AG04450 (cell line): ENCODE measurements around the gene FCHSD2. TPM values are rescaled to one million over a fixed set of nuclear protein-coding genes. Genes with fewer than 3 reads are reported as not detected.

Experiments used
- CTCF ChIA-PET: fragments of 300-600, 350-600 bp; formaldehyde crosslinking; extraction: SDS; loops from one replicate; lab custom pipeline; 2022; ENCODE audit warnings: antibody characterized with exemption, inconsistent platforms; lab: Charles Lee
- POLR2A ChIA-PET: fragments of 350-600 bp; formaldehyde crosslinking; extraction: SDS; loops from one replicate; lab custom pipeline; 2021; ENCODE audit warnings: antibody characterized with exemption, inconsistent platforms; lab: Yijun Ruan, JAX
- DNase-seq: peaks from one replicate; pipeline ENCODE4 v3.0.0-alpha.2; 2011; ENCODE audit warnings: low read depth, low spot score
- H3K27ac ChIP-seq: one replicate; pipeline ENCODE4 v1.5.1; 2012; ENCODE audit warnings: low read depth, low read length, control low read depth
- H3K27me3 ChIP-seq: one replicate; pipeline ENCODE4 v1.6.0; 2012; ENCODE audit warnings: low read length; ENCODE audit not compliant: control insufficient read depth, insufficient read depth
- H3K4me3 ChIP-seq: 2 replicates; pipeline ENCODE4 v1.5.1; 2011; ENCODE audit warnings: mild to moderate bottlenecking, low read depth, low read length, control low read depth
- H3K9me3 ChIP-seq: 2 replicates; pipeline ENCODE4 v1.5.1; 2012; ENCODE audit warnings: low read length; ENCODE audit not compliant: control insufficient read depth, insufficient read depth
- CTCF ChIP-seq: IDR thresholded peaks from 2 replicates; pipeline ENCODE4 v1.5.1; 2011; ENCODE audit warnings: low read depth, low read length, control low read depth, inconsistent platforms
- polyA plus RNA-seq: library from polyadenylated mRNA; depleted of rRNA; stranded (reverse); fragments of >200 nt; gene quantifications from 2 replicates; pipeline ENCODE4 v1.2.3, GENCODE V29; 2011

Gene FCHSD2
- polyA plus RNA-seq, 1 experiment = 24.7 TPM

DNA sequence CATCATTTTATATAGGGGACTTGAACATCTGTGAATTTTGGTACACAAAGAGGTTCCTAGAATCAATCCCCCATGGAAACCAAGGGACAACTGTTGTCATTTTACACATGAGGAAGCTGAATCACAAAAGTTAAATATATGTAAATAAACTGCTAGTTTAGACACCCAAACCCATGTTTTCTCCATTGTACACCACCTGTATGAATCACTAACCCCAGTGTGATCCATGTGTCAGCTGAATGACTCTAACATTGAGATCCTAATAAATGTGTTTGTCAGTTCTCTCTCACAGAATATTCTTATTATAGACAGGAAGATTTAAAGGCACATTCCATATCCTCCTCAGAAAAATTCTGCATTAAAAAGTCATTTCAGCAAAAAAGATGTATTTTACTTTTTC is 244.6 kb downstream of the FCHSD2 start:
- Histone ChIP-seq H3K27ac (no peak overlapping the region), H3K9me3 (no peaks in the 10 kb centered on the region), H3K27me3 (no peaks in the 10 kb centered on the region), H3K4me3 (no peak overlapping the region)
- TF ChIP-seq CTCF = no peak
- no peak for DNase-seq
- CTCF ChIA-PET = no interaction called here
- POLR2A ChIA-PET = no interaction called here

- ChIA-PET POLR2A (no interaction called here), CTCF (interaction anchor here (0.6 kb wide), 1 partner anchor 86 kb away, joined by 3 read pairs; no protein-coding TSS in a partner anchor)
- no peak for TF ChIP-seq CTCF
- Histone ChIP-seq H3K27me3 (no peaks in the 10 kb centered on the region), H3K9me3 (no peaks in the 10 kb centered on the region), H3K27ac (no peak overlapping the region), H3K4me3 (no peak overlapping the region)
- DNase-seq = no peak
Measured at GRCh38 chr11:72896431-72896830, 245.7 kb downstream of the FCHSD2 start.

DNA sequence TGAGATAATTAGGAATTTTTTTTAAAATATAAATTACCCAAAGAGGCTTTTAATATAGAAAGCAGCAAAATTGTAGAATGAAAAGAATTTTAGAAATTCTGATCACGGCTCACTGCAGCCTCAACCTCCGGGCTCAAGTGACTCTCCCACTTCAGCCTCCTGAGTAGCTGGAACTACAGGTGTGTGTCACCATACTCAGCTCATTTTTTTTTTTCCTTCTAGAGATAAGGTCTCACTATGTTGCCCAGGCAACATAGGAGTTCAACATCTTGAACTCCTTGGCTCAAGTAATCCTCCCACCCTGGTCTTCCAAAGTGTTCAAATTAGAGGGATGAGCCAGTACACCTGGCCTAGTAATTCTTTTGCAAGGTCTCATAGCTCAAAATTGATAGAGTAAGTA is 251.2 kb downstream of the FCHSD2 start:
- Histone ChIP-seq H3K27me3 (no peaks in the 10 kb centered on the region), H3K27ac (no peak overlapping the region), H3K4me3 (no peak overlapping the region), H3K9me3 (no peaks in the 10 kb centered on the region)
- DNase-seq = no peak
- no peak for TF ChIP-seq CTCF
- ChIA-PET POLR2A (interaction anchor here (0.6 kb wide), 1 partner anchor 64 kb away, joined by 3 read pairs; no protein-coding TSS in a partner anchor), CTCF (interaction anchor here (0.8 to 1.6 kb wide), 4 partner anchors 16 to 252 kb away, joined by 3 to 5 read pairs (median 4); no protein-coding TSS in a partner anchor)

DNA sequence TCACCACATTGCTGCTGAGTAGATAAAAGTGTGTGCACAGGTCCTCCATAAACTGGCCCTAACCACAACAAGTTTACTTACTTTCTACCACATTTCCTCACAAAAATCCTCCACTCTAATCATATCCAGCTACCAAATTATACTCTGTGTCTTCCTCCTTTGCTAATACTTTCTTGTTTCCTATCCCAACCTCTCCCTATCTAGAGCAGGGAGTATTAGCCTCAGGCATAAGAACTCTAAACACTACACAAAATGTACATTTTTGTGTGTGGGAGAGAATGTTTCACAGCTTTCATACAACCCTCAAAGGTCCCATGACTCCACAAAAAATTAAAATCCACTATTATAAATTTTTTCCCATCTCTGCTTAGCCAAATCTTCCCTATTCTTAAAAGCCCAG is 255.5 kb downstream of the FCHSD2 start:
- CTCF ChIA-PET = no interaction called here
- Histone ChIP-seq H3K27me3 (no peaks in the 10 kb centered on the region), H3K27ac (no peak overlapping the region), H3K9me3 (no peaks in the 10 kb centered on the region; the same call in 1 of the 2 replicates), H3K4me3 (no peak overlapping the region)
- POLR2A ChIA-PET = no interaction called here
- TF ChIP-seq CTCF = no peak
- no peak for DNase-seq

DNA sequence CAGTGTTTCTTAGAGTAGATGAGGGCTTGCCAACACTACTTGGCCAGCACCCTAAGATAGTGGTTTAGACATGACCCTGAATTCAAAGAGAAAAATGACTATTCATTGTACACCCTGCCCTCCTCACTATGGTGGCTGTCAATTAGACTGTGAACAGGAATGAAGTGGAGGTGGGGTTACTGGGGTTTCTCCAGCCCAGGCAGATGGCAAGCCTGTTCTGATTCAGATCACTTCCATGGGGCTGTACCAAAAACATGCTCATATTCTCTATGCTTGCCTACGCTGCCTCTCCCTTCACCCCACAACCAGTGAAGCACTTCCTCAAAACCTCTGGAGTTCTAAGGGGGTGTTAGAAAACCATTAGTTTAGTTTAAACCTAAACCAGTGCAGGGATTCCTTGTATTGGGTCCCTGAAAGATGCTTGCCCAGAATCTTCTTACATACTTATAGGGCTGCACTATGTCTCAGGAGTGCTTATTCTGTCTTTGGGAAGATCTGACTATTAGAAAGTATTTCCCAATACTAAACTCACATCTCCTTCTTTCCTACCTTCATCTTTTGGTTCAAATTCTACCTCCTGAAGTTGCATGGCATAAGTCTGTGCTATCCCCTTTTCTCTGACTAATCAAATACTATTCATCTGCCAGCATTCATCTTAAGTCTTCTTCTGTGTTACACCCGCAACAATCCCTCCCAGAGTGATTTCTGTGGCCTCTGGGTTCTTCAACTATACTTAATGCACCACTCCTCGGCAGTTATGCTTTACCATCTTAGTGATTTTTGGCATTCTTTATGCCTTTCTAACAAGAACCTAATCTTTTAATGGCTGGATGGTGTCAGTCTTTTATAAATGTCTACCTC is 256.1 kb downstream of the FCHSD2 start:
- DNase-seq = no peak
- Histone ChIP-seq H3K27ac (no peak overlapping the region), H3K27me3 (no peaks in the 10 kb centered on the region), H3K9me3 (no peaks in the 10 kb centered on the region; the same call in 1 of the 2 replicates), H3K4me3 (no peak overlapping the region)
- ChIA-PET CTCF (no interaction called here), POLR2A (no interaction called here)
- no peak for TF ChIP-seq CTCF
